ENCODE data around the gene RPS26.

- TF ChIP-seq CTCF (IDR thresholded peaks at IDR 0.05) (no peak), POLR2A (IDR thresholded peaks at IDR 0.05) (no peak), POLR2AphosphoS5 (IDR thresholded peaks at IDR 0.05) (no peak)
Observed at GRCh38 chr12:56040151-56040550, 1.6 kb upstream of the RPS26 start.

Measured in prostate gland (tissue), 2 donors.